Measurements from ENCODE around the gene THAP7. TPM values are rescaled to one million over a fixed set of nuclear protein-coding genes. Genes with fewer than 3 reads are reported as not detected.

Gene THAP7
- total and polyA plus RNA-seq, 2 donors (not counting 1 experiment from before 2014, with no cell fraction given): 37.7 to 70.1 TPM

DNA sequence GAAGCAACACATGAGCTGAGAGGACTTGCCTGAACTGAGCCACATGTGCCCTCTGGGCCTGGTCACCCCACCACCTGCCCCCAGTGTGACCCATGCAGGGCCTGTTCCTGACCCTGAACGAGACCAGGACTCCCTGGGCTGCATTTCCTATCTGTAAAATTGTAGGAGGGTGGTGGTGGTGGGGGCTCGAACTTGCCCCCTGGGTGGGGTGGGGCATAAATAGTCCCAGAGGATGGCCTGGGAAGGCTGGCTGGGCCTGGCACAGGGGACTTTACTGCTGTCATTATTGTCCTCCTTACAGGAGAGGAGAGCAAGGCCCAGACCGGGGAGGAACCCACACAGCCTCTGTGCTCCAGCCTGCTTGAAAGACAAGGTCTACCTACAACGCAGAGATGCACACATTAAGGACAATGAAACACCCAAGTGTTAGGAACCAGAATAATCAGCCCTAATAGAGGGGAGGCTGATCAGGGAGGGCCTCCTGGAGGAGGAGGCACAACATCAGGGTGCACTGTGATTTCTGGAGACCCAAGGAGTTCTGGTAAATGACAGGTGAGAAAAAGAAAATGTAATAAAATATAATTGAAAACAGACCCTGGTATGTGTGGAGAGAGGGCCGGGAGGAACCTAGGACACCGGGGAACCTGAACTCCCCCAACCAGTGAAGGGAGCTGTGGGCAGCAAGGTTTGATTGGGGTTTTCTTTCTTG is 37.7 kb downstream of the THAP7 start:
- peaks cover 0 to 23% (median 3%) of the 10 kb centered on the region in 4 experiments for H3K27me3 ChIP-seq (replicated peaks in 1 of 4; ENCODE audit: control extremely low read depth in 1 of 4, control insufficient read depth in 3 of 4, insufficient read depth in 4 of 4, low read length in 3 of 4)
- DNase-seq (no peak), ATAC-seq (ENCODE audit: low read depth) (no peak)
- no peaks in the 10 kb centered on the region for H3K9me3 ChIP-seq (ENCODE audit: control extremely low read depth in 1 of 3, control insufficient read depth in 2 of 3, insufficient read depth in 1 of 3, low read length in 2 of 3)
- peaks cover 42% of the 10 kb centered on the region for H3K4me1 Mint-ChIP-seq
- ChIA-PET POLR2A (no interaction called here), CTCF (interaction anchor here (0.5 to 1.2 kb wide), 2 partner anchors 17 to 81 kb away, joined by 3 read pairs; no protein-coding TSS in a partner anchor)
- H3K27ac ChIP-seq (ENCODE audit: low read length in 2 of 2): no peak overlapping the region
- no peaks in the 10 kb centered on the region for H3K36me3 ChIP-seq (replicated peaks in 1 of 2; ENCODE audit: control extremely low read depth in 1 of 2, control insufficient read depth in 1 of 2, extremely low read depth in 1 of 2, insufficient read depth in 2 of 2, low read length in 1 of 2)
- no CpG with 5 or more reads among the region's 6 CpGs for WGBS (ENCODE audit: insufficient coverage)
- H3K27me3 Mint-ChIP-seq: peaks cover 10% of the 10 kb centered on the region
- no peaks in the 10 kb centered on the region for H3K79me2 ChIP-seq (ENCODE audit: control insufficient read depth, insufficient read depth, low read length)
- peak overlapping the region; percentile 64 for H2AFZ ChIP-seq (ENCODE audit: insufficient read depth, low read depth, low read length, poor library complexity, severe bottlenecking)
- H3K9me3 Mint-ChIP-seq (ENCODE audit: insufficient read depth): no peaks in the 10 kb centered on the region
- H3K9ac ChIP-seq (ENCODE audit: low read length): peak overlapping the region; percentile 64
- H3K4me2 ChIP-seq (replicated peaks; ENCODE audit: low read depth, low read length, poor library complexity, severe bottlenecking): peak overlapping the region; percentile 94
- no peak for TF ChIP-seq EZH2 (IDR thresholded peaks at IDR 0.05; ENCODE audit: borderline replicate concordance, insufficient read depth, low read depth, low read length, poor library complexity, severe bottlenecking)
- TF ChIP-seq, protein P1, sequence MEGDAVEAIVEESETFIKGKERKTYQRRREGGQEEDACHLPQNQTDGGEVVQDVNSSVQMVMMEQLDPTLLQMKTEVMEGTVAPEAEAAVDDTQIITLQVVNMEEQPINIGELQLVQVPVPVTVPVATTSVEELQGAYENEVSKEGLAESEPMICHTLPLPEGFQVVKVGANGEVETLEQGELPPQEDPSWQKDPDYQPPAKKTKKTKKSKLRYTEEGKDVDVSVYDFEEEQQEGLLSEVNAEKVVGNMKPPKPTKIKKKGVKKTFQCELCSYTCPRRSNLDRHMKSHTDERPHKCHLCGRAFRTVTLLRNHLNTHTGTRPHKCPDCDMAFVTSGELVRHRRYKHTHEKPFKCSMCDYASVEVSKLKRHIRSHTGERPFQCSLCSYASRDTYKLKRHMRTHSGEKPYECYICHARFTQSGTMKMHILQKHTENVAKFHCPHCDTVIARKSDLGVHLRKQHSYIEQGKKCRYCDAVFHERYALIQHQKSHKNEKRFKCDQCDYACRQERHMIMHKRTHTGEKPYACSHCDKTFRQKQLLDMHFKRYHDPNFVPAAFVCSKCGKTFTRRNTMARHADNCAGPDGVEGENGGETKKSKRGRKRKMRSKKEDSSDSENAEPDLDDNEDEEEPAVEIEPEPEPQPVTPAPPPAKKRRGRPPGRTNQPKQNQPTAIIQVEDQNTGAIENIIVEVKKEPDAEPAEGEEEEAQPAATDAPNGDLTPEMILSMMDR (IDR thresholded peaks at IDR 0.05): no peak
- H3K4me1 ChIP-seq (ENCODE audit: control insufficient read depth in 2 of 2, insufficient read depth in 2 of 2, low read length in 2 of 2): peaks cover 36 to 54% of the 10 kb centered on the region in 2 donors
- peak overlapping the region; percentile 12 to 58 (median 48) for H3K4me3 ChIP-seq (ENCODE audit: control extremely low read depth in 1 of 5, extremely low read depth in 1 of 5, insufficient read depth in 1 of 5, low read depth in 2 of 5, low read length in 4 of 5)
- H3K4me3 Mint-ChIP-seq: peak overlapping the region; percentile 78
- H3K27ac Mint-ChIP-seq: peak overlapping the region; percentile 56
- H4K20me1 ChIP-seq (ENCODE audit: control insufficient read depth, insufficient read depth, low read length, poor library complexity, severe bottlenecking): no peaks in the 10 kb centered on the region
- intact Hi-C loops (cut with micrococcal nuclease): no loop called here
